Peyer's patch (tissue), 4 donors: ENCODE data around the gene TMEM37. TPM values are rescaled to one million over a fixed set of nuclear protein-coding genes. Genes with fewer than 3 reads are reported as not detected.

Experiments used
- DNase-seq, 3 donors: peaks; one replicate each; pipeline ENCODE4 v3.0.0-alpha.2; 2017 to 2019
- H3K27ac ChIP-seq, 4 donors: fragments of 200-600 bp; sonication (generic); one replicate each; pipeline ENCODE4 v1.5.1; 2016 to 2019
- H3K27me3 ChIP-seq, 2 donors: fragments of 200-600 bp; sonication (generic); one replicate each; pipeline ENCODE4 v1.5.1; 2019
- H3K36me3 ChIP-seq, 3 donors: fragments of 200-600 bp; sonication (generic); one replicate each; pipeline ENCODE4 v1.5.1; 2016 to 2019
- H3K4me1 ChIP-seq, 4 donors: fragments of 200-600 bp; sonication (generic); one replicate each; pipeline ENCODE4 v1.5.1; 2016 to 2019
- H3K4me3 ChIP-seq, 4 donors: fragments of 200-600 bp; sonication (generic); 1 replicate in 3 of 4; 2 replicates in 1 of 4; pipeline ENCODE4 v1.5.1; 2016 to 2019; ENCODE audit warnings: mild to moderate bottlenecking in 1 of 4
- H3K9me3 ChIP-seq, 4 donors: fragments of 200-600 bp; sonication (generic); one replicate each; pipeline ENCODE4 v1.5.1; 2016 to 2019; ENCODE audit warnings: mild to moderate bottlenecking in 1 of 4
- POLR2A ChIP-seq, 2 donors: fragments of 450-650 bp; IDR thresholded peaks; one replicate each; pipeline ENCODE4 v1.5.1; 2017; ENCODE audit warnings: antibody characterized with exemption in 2 of 2, mild to moderate bottlenecking in 2 of 2, moderate library complexity in 2 of 2
- total RNA-seq, 4 donors: library from RNA; depleted of rRNA; stranded (reverse); fragments of >200 nt; gene quantifications; one replicate each; pipeline ENCODE4 v1.1.0, GENCODE V29; 2016
- TF ChIP-seq, protein P1 (sequence below), 6 experiments: fragments of 450-650 bp in 4 of 6; fragments of 200-600 bp in 2 of 6; sonication (generic) in 1 of 6; IDR thresholded peaks; one replicate each; pipeline ENCODE4 v1.5.1; 2017 to 2019; ENCODE audit warnings: antibody characterized with exemption in 6 of 6, mild to moderate bottlenecking in 3 of 6, moderate library complexity in 1 of 6

TMEM37 gene
- total RNA-seq, 4 donors from 2014 or later: 17.3 to 542 (median 214) TPM

GRCh38 chr2:119460076-119460475 is 28.4 kb downstream of the TMEM37 start:
- Histone ChIP-seq H3K4me1 (no peaks in the 10 kb centered on the region), H3K27ac (no peak overlapping the region), H3K36me3 (no peaks in the 10 kb centered on the region), H3K27me3 (no peaks in the 10 kb centered on the region), H3K9me3 (no peaks in the 10 kb centered on the region), H3K4me3 (no peak overlapping the region)
- DNase-seq: no peak
- TF ChIP-seq, protein P1, sequence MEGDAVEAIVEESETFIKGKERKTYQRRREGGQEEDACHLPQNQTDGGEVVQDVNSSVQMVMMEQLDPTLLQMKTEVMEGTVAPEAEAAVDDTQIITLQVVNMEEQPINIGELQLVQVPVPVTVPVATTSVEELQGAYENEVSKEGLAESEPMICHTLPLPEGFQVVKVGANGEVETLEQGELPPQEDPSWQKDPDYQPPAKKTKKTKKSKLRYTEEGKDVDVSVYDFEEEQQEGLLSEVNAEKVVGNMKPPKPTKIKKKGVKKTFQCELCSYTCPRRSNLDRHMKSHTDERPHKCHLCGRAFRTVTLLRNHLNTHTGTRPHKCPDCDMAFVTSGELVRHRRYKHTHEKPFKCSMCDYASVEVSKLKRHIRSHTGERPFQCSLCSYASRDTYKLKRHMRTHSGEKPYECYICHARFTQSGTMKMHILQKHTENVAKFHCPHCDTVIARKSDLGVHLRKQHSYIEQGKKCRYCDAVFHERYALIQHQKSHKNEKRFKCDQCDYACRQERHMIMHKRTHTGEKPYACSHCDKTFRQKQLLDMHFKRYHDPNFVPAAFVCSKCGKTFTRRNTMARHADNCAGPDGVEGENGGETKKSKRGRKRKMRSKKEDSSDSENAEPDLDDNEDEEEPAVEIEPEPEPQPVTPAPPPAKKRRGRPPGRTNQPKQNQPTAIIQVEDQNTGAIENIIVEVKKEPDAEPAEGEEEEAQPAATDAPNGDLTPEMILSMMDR (IDR thresholded peaks at IDR 0.05): no peak
- TF ChIP-seq POLR2A (IDR thresholded peaks at IDR 0.05): no peak

GRCh38 chr2:119461811-119462210 is 30.2 kb downstream of the TMEM37 start:
- no peak overlapping the region for H3K27ac ChIP-seq
- no peaks in the 10 kb centered on the region for H3K9me3 ChIP-seq
- TF ChIP-seq POLR2A (IDR thresholded peaks at IDR 0.05): no peak
- TF ChIP-seq, protein P1 (IDR thresholded peaks at IDR 0.05): no peak
- H3K36me3 ChIP-seq: no peaks in the 10 kb centered on the region
- no peak for DNase-seq
- no peaks in the 10 kb centered on the region for H3K27me3 ChIP-seq
- H3K4me1 ChIP-seq: no peaks in the 10 kb centered on the region
- H3K4me3 ChIP-seq: no peak overlapping the region

DNA sequence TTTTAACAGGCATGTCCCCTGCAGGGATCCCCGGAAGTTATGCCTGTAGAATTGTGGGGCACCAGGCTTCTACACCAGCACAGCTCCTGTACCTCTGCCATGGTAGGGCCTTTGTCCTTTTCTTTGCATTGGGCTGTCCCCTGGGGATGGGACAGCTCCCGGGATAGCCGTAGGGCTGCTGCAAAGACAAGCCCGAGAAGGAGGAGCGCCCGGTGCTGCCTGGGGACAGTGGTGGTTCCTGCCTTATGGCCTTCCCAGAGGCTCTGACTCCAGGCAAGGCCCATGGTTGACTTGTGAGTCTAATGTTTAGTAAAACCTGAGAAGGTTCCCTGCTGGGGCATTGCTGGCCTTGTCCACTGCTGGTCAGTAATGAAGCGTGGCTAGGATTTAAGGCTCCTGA is 30.9 kb downstream of the TMEM37 start:
- Histone ChIP-seq H3K9me3 (no peaks in the 10 kb centered on the region), H3K4me3 (no peak overlapping the region), H3K27me3 (no peaks in the 10 kb centered on the region), H3K36me3 (no peaks in the 10 kb centered on the region), H3K27ac (no peak overlapping the region), H3K4me1 (no peaks in the 10 kb centered on the region)
- no peak for TF ChIP-seq POLR2A (IDR thresholded peaks at IDR 0.05)
- TF ChIP-seq, protein P1 (IDR thresholded peaks at IDR 0.05): no peak
- DNase-seq: no peak

GRCh38 chr2:119463136-119463535 is 31.5 kb downstream of the TMEM37 start:
- no peak overlapping the region for H3K27ac ChIP-seq
- TF ChIP-seq, protein P1 (IDR thresholded peaks at IDR 0.05): no peak
- TF ChIP-seq POLR2A (IDR thresholded peaks at IDR 0.05): no peak
- no peak for DNase-seq
- H3K9me3 ChIP-seq: no peaks in the 10 kb centered on the region
- H3K27me3 ChIP-seq: no peaks in the 10 kb centered on the region
- H3K4me3 ChIP-seq: no peak overlapping the region
- H3K36me3 ChIP-seq: no peaks in the 10 kb centered on the region
- H3K4me1 ChIP-seq: no peaks in the 10 kb centered on the region

DNA sequence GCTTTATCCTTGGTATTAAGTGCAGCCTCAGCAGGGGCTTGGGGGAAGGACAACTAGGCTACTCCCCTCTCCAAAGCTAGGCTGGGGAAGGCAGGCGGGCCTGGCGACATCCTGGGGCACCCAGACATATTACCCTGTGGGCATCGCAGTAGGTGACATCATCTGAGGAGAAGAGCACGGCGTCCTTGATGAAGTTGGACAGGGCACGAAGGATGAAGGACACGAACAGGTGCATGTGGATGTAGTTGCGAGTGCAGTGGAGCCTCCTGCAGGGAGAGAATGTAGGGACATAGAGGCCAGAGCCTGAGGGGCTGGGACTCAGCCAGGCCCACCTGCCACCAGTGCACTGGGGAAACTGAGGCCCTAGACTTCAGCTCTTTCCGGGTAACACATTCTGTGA is 32.3 kb downstream of the TMEM37 start:
- no peak for DNase-seq
- H3K27me3 ChIP-seq: no peaks in the 10 kb centered on the region
- H3K4me1 ChIP-seq: no peaks in the 10 kb centered on the region
- H3K4me3 ChIP-seq: no peak overlapping the region
- no peaks in the 10 kb centered on the region for H3K9me3 ChIP-seq
- H3K36me3 ChIP-seq: no peaks in the 10 kb centered on the region
- no peak overlapping the region for H3K27ac ChIP-seq
- TF ChIP-seq, protein P1 (IDR thresholded peaks at IDR 0.05): no peak
- TF ChIP-seq POLR2A (IDR thresholded peaks at IDR 0.05): no peak

DNA sequence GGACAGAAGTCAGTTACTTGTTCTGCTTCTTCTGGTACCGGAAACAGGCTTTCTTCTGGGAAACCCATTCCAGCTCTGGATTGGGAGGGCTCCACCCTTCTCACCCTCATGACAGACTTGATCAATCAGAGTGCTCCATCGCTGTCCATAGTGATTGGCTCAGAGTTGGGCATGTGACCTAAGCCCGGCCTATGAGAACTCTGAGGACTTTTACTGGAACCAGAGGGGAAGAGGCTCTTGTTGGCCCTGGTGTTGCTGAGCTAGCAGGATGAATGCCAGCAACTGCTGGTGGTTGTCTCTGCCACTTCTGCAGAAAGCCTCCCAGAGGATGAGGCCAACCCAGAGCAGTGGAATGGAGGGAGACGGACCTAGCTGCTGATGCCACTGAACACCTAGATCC is 33.3 kb downstream of the TMEM37 start:
- Histone ChIP-seq H3K4me3 (no peak overlapping the region), H3K36me3 (no peaks in the 10 kb centered on the region), H3K27ac (no peak overlapping the region), H3K9me3 (no peaks in the 10 kb centered on the region), H3K4me1 (no peaks in the 10 kb centered on the region), H3K27me3 (no peaks in the 10 kb centered on the region)
- TF ChIP-seq, protein P1 (IDR thresholded peaks at IDR 0.05): no peak
- no peak for TF ChIP-seq POLR2A (IDR thresholded peaks at IDR 0.05)
- DNase-seq: no peak
